Type B pancreatic cell (in vitro differentiated cells): ENCODE results near the gene PDGFB. TPM values are rescaled to one million over a fixed set of nuclear protein-coding genes. Genes with fewer than 3 reads are reported as not detected.

Experiments used
- DNase-seq: peaks from one replicate; pipeline ENCODE4 v3.0.0; 2021; ENCODE audit warnings: mixed read lengths; ENCODE audit not compliant: unreplicated experiment; ENCODE audit errors: extremely low spot score
- H3K27ac Mint-ChIP-seq: 2 replicates; pipeline ENCODE4 v1.8.0; 2021; ENCODE audit warnings: mild to moderate bottlenecking, mixed read lengths
- H3K27me3 Mint-ChIP-seq: 2 replicates; pipeline ENCODE4 v1.8.0; 2021; ENCODE audit warnings: mixed read lengths
- H3K36me3 Mint-ChIP-seq: 2 replicates; pipeline ENCODE4 v1.8.0; 2021; ENCODE audit warnings: mixed read lengths
- H3K4me1 Mint-ChIP-seq: one replicate; pipeline ENCODE4 v1.8.0; 2021; ENCODE audit warnings: mixed read lengths; ENCODE audit not compliant: unreplicated experiment
- H3K4me3 Mint-ChIP-seq: 2 replicates; pipeline ENCODE4 v1.8.0; 2021; ENCODE audit warnings: mild to moderate bottlenecking, mixed read lengths
- H3K9me3 Mint-ChIP-seq: 2 replicates; pipeline ENCODE4 v1.8.0; 2021; ENCODE audit warnings: mixed read lengths
- CTCF ChIP-seq: fragments of 200-600 bp; sonication (generic); conservative IDR thresholded peaks from 2 replicates; pipeline ENCODE4 v1.5.0; 2021; ENCODE audit warnings: antibody characterized with exemption, mild to moderate bottlenecking
- total RNA-seq: library from RNA; stranded (reverse); gene quantifications from 2 replicates; pipeline ENCODE4 v1.2.1, GENCODE V29; 2021; ENCODE audit warnings: low replicate concordance

The PDGFB gene
- total RNA-seq, 1 donor from 2014 or later = 2.9 TPM

GRCh38 chr22:39270280-39270679 lies 25.5 kb upstream of the PDGFB start:
- Mint-ChIP-seq H3K27me3 (no peaks in the 10 kb centered on the region), H3K4me3 (no peak overlapping the region), H3K9me3 (no peaks in the 10 kb centered on the region), H3K27ac (no peak overlapping the region), H3K4me1 (no peaks in the 10 kb centered on the region), H3K36me3 (no peaks in the 10 kb centered on the region)
- no peak for DNase-seq
- TF ChIP-seq CTCF = no peak

- H3K27me3 Mint-ChIP-seq = no peaks in the 10 kb centered on the region
- H3K4me1 Mint-ChIP-seq = no peaks in the 10 kb centered on the region
- no peak overlapping the region for H3K27ac Mint-ChIP-seq
Measured at GRCh38 chr22:39269095-39269790, 24.5 kb upstream of the PDGFB start.

GRCh38 chr22:39268645-39269044 lies 23.9 kb upstream of the PDGFB start:
- Mint-ChIP-seq H3K4me3 (no peak overlapping the region), H3K27me3 (no peaks in the 10 kb centered on the region), H3K27ac (no peak overlapping the region), H3K36me3 (no peaks in the 10 kb centered on the region), H3K4me1 (no peaks in the 10 kb centered on the region), H3K9me3 (no peaks in the 10 kb centered on the region)
- TF ChIP-seq CTCF = no peak
- no peak for DNase-seq

More at GRCh38 chr22:39269095-39269790, 24.5 kb upstream of the PDGFB start:
- TF ChIP-seq CTCF = no peak
- H3K4me3 Mint-ChIP-seq = no peak overlapping the region
- H3K36me3 Mint-ChIP-seq = no peaks in the 10 kb centered on the region
- DNase-seq = no peak
- H3K9me3 Mint-ChIP-seq = no peaks in the 10 kb centered on the region

GRCh38 chr22:39267974-39268373 lies 23.2 kb upstream of the PDGFB start:
- Mint-ChIP-seq H3K4me3 (no peak overlapping the region), H3K4me1 (no peaks in the 10 kb centered on the region), H3K36me3 (no peaks in the 10 kb centered on the region), H3K9me3 (no peaks in the 10 kb centered on the region), H3K27ac (no peak overlapping the region), H3K27me3 (no peaks in the 10 kb centered on the region)
- no peak for TF ChIP-seq CTCF
- no peak for DNase-seq

GRCh38 chr22:39266398-39267030 lies 21.7 kb upstream of the PDGFB start:
- peaks cover 5% of the 10 kb centered on the region for H3K9me3 Mint-ChIP-seq
- TF ChIP-seq CTCF = no peak
- no peak for DNase-seq
- H3K4me1 Mint-ChIP-seq = peaks cover 4% of the 10 kb centered on the region
- peak overlapping the region; percentile 66 for H3K27ac Mint-ChIP-seq
- no peak overlapping the region for H3K4me3 Mint-ChIP-seq
- H3K36me3 Mint-ChIP-seq = no peaks in the 10 kb centered on the region
- H3K27me3 Mint-ChIP-seq = no peaks in the 10 kb centered on the region
